Effector memory CD4-positive, alpha-beta T cell (primary cell): Measurements from ENCODE around the gene HUNK.

Experiments used
- DNase-seq, 3 donors: peaks; one replicate each; pipeline ENCODE4 v3.0.0-alpha.2; 2020
- H3K27ac ChIP-seq: 2 replicates; pipeline ENCODE4 v1.7.0; 2013; ENCODE audit warnings: mild to moderate bottlenecking, low read length, moderate library complexity; ENCODE audit not compliant: insufficient read depth, poor library complexity, severe bottlenecking
- H3K27me3 ChIP-seq: replicated peaks from 2 replicates; pipeline ENCODE4 v1.7.0; 2013; ENCODE audit warnings: mild to moderate bottlenecking, low read length; ENCODE audit not compliant: insufficient read depth, control insufficient read depth, poor library complexity, severe bottlenecking
- H3K36me3 ChIP-seq: 2 replicates; pipeline ENCODE4 v1.7.0; 2013; ENCODE audit warnings: mild to moderate bottlenecking, low read length, moderate library complexity; ENCODE audit not compliant: control insufficient read depth, insufficient read depth
- H3K4me1 ChIP-seq: 2 replicates; pipeline ENCODE4 v1.7.0; 2013; ENCODE audit warnings: low read length, mild to moderate bottlenecking; ENCODE audit not compliant: control insufficient read depth, insufficient read depth, poor library complexity, severe bottlenecking
- H3K4me3 ChIP-seq: 2 replicates; pipeline ENCODE4 v1.7.0; 2013; ENCODE audit warnings: low read length, low read depth, mild to moderate bottlenecking; ENCODE audit not compliant: insufficient read depth, poor library complexity, severe bottlenecking
- H3K9me3 ChIP-seq: 2 replicates; pipeline ENCODE4 v1.7.0; 2013; ENCODE audit warnings: mild to moderate bottlenecking, low read length, moderate library complexity; ENCODE audit not compliant: control insufficient read depth

The HUNK gene

DNA sequence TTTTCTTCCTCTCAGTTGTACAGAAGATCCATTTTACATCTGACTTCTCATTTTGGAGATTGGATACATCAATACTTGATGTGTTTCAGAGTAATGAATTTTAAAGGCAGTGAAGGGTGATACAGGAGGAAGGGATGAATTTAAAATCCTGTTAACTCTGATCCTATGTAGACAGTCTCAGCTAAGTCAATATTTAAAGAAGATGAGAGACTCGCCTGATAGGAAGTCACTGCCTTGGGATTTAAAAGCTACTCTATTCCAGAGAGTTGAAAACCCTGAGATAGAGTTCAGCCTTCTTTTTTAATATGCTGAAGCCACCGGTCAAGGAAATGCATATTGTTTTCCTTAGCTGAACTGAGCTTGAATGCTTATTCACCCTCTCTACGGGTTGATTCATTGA lies 42.7 kb downstream of the HUNK start:
- H3K9me3 ChIP-seq: no peaks in the 10 kb centered on the region
- H3K4me3 ChIP-seq: no peak overlapping the region
- H3K27me3 ChIP-seq: no peaks in the 10 kb centered on the region
- H3K36me3 ChIP-seq: no peaks in the 10 kb centered on the region
- DNase-seq: no peak
- H3K4me1 ChIP-seq: no peaks in the 10 kb centered on the region
- H3K27ac ChIP-seq: no peak overlapping the region

DNA sequence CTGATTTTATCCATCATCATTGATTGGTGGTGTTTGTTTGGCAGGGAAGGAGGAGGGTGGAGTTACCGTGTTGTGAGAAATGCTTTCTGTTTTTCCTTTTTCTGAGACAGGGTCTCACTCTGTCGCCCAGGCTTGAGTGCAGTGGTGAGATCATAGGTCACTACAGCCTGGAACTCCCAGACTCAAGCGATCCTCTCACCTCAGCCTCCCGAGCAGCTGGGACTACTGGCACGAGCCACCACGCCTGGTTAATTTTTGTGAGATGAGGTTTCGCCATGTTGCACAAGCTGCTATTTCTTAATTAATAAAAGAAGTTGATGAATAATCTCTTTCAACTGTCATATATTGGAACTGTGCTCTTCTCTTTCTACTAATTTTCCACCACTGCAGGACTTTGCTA lies 44.3 kb downstream of the HUNK start:
- H3K4me1 ChIP-seq: no peaks in the 10 kb centered on the region
- no peaks in the 10 kb centered on the region for H3K27me3 ChIP-seq
- H3K9me3 ChIP-seq: no peaks in the 10 kb centered on the region
- H3K36me3 ChIP-seq: no peaks in the 10 kb centered on the region
- no peak overlapping the region for H3K27ac ChIP-seq
- no peak for DNase-seq
- H3K4me3 ChIP-seq: no peak overlapping the region

DNA sequence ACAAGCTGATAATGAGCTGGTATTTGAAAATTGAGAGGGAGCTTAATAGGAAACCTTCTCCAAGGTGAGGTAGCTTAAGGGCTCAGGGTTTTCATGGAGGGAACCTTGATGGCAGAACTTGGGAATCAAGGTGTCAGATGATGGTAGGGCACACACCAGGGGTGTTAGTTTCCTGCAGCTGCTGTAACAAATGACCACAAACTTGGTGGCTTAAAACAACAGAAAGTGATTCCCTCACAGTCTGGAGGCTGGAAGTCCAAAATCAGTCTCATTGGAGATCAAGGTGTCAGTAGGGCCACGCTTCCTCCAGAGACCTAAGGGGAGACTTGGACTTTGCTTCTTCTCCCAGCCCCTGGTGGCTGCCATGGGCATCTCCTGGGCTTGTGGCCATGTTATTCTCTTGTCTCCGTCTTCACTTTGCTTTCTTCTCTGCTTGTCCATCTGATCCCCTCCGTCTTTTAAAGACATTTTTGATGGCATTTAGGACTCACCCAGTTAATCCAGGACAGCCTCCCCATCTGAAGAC lies 45.5 kb downstream of the HUNK start:
- no peak overlapping the region for H3K4me3 ChIP-seq
- no peak overlapping the region for H3K27ac ChIP-seq
- no peak for DNase-seq
- H3K36me3 ChIP-seq: no peaks in the 10 kb centered on the region
- no peaks in the 10 kb centered on the region for H3K9me3 ChIP-seq
- no peaks in the 10 kb centered on the region for H3K4me1 ChIP-seq
- H3K27me3 ChIP-seq: no peaks in the 10 kb centered on the region

DNA sequence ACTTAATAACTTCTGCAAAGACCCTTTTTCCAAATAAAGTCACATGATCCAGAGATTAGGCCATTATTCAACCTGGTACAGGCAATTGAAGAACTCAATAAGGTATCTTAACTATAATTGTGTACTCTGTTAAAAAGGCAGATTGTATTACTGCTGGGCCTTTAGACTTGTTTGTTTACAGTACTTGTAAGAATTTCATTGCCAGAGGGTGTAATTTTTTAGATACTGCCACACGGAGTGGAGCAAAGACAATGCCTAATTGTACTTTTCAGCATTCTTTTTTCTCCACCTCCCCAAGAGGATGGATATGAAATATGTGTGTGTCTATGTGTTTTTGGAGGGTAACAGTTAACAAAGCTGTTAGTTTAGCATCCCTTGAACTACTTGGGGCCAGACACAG lies 47.5 kb downstream of the HUNK start:
- DNase-seq: no peak
- no peak overlapping the region for H3K4me3 ChIP-seq
- H3K36me3 ChIP-seq: no peaks in the 10 kb centered on the region
- no peaks in the 10 kb centered on the region for H3K9me3 ChIP-seq
- H3K27ac ChIP-seq: no peak overlapping the region
- H3K4me1 ChIP-seq: no peaks in the 10 kb centered on the region
- H3K27me3 ChIP-seq: no peaks in the 10 kb centered on the region

DNA sequence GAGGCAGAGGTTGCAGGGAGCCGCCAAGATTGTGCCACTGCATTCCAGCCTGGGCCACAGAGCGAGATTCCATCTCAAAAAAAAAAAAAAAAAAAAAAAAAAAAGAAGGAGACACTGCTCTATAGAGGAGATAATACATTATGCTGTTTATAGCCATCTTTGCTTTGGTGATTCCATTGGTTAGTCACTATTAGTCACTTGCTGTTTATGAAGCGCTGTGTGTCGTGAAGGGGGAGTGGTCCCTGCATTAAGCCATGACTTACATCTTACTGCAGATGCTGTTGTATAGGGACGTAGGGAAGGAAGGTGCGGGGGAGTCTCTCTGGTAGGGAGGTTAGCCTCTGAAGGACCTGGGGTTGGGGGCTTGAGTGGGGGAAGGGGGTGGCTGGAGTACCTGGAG lies 48.3 kb downstream of the HUNK start:
- H3K27ac ChIP-seq: no peak overlapping the region

GRCh38 chr21:31922881-31923280 lies 50.1 kb downstream of the HUNK start:
- no peaks in the 10 kb centered on the region for H3K9me3 ChIP-seq
- no peak for DNase-seq
- H3K36me3 ChIP-seq: no peaks in the 10 kb centered on the region
- H3K27ac ChIP-seq: no peak overlapping the region
- H3K4me3 ChIP-seq: no peak overlapping the region
- no peaks in the 10 kb centered on the region for H3K27me3 ChIP-seq
- H3K4me1 ChIP-seq: no peaks in the 10 kb centered on the region

More for the DNA sequence above, 48.3 kb downstream of the HUNK start:
- Histone ChIP-seq H3K9me3 (no peaks in the 10 kb centered on the region), H3K4me3 (no peak overlapping the region), H3K27me3 (no peaks in the 10 kb centered on the region), H3K4me1 (no peaks in the 10 kb centered on the region), H3K36me3 (no peaks in the 10 kb centered on the region)
- DNase-seq: no peak

GRCh38 chr21:31923756-31924155 lies 50.9 kb downstream of the HUNK start:
- no peaks in the 10 kb centered on the region for H3K27me3 ChIP-seq
- no peaks in the 10 kb centered on the region for H3K36me3 ChIP-seq
- H3K4me1 ChIP-seq: no peaks in the 10 kb centered on the region
- H3K9me3 ChIP-seq: no peaks in the 10 kb centered on the region
- no peak for DNase-seq
- no peak overlapping the region for H3K4me3 ChIP-seq
- H3K27ac ChIP-seq: no peak overlapping the region

DNA sequence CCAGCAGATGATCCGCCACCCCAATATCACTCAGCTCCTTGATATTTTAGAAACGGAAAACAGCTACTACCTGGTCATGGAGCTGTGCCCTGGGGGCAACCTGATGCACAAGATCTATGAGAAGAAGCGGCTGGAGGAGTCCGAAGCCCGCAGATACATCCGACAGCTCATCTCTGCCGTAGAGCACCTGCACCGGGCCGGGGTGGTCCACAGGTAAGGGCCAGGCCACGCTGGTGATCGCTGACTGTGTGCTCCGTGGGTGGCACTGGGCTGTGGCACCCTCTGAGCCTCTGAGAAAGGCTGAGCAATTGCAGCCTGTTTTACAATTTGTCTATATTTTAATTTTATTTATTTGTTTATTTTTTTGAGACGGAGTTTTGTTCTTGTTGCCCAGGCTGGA lies 51.7 kb downstream of the HUNK start:
- no peak for DNase-seq
- Histone ChIP-seq H3K27ac (no peak overlapping the region), H3K9me3 (no peaks in the 10 kb centered on the region), H3K27me3 (no peaks in the 10 kb centered on the region), H3K36me3 (no peaks in the 10 kb centered on the region), H3K4me1 (no peaks in the 10 kb centered on the region), H3K4me3 (no peak overlapping the region)

DNA sequence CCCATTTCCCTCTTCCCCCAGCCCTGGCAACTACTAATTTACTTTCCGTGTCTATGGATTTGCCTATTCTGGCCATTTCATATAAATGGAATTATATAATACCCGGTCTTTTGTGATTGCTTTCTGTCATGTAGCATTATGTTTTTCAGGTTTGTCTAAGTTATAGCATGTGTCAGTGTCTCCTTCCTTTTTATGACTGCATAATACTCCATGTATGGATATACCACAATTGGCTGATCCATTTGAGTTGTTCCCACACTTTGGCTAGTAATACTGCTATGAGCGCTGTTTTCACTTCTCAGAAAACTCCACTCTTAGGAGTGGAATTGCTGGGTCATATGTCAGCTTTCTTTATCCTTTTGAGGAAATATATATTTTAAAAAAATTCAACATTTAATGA lies 53.7 kb downstream of the HUNK start:
- DNase-seq: no peak

DNA sequence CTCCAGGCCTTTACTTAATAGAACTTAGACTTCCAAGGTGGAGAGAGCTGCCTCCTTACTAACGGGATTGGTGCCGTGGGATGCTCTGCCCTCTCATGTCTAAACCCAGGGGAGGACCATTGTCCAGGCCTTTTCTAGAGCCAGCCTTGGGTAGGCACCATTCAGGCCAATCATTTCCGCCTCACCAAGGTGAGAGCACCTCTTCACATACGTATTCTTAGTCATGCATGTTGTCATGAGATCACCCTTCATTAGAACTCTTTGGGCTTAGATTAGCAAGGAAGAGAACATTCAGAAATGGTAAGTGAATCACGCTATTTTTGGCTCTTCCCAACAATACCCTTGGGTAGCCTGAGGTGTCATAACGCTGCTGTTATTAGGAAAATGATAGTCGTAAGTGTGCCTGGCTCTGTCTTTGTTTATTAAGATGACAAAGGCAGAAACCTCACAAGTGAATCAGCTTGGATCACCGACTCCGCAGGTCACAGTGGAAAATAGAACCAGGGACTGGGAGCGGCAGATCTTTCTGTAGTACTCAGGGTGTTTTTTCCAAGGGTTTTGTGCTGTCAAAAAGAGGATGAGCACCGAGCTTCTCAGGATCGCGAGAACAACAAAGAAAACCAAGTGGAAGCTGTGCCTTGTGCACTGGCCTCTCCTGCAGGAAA lies 55.0 kb downstream of the HUNK start:
- Histone ChIP-seq H3K4me1 (no peaks in the 10 kb centered on the region), H3K9me3 (no peaks in the 10 kb centered on the region), H3K27me3 (no peaks in the 10 kb centered on the region), H3K36me3 (no peaks in the 10 kb centered on the region), H3K4me3 (no peak overlapping the region), H3K27ac (no peak overlapping the region)
- no peak for DNase-seq

More for the DNA sequence above, 53.7 kb downstream of the HUNK start:
- Histone ChIP-seq H3K4me1 (no peaks in the 10 kb centered on the region), H3K27ac (no peak overlapping the region), H3K9me3 (no peaks in the 10 kb centered on the region), H3K36me3 (no peaks in the 10 kb centered on the region), H3K27me3 (no peaks in the 10 kb centered on the region), H3K4me3 (no peak overlapping the region)
